K562 (cell line): ENCODE results near the gene FEN1. TPM values are rescaled to one million over a fixed set of nuclear protein-coding genes. Genes with fewer than 3 reads are reported as not detected.
A peak's percentile ranks its signal among the peaks of the same experiment; 100 is the strongest.

Experiments used
- BDP1 ChIP-seq: IDR thresholded peaks from 3 replicates; pipeline ENCODE4 v1.6.1; 2011; ENCODE audit not compliant: insufficient read length, insufficient read depth
- CBFA2T2 ChIP-seq: fragments of 450-650 bp; conservative IDR thresholded peaks from 2 replicates; pipeline ENCODE4 v1.6.1; 2017; ENCODE audit warnings: mild to moderate bottlenecking
- HDAC2 ChIP-seq: fragments of 450-650 bp; IDR thresholded peaks from 2 replicates; pipeline ENCODE4 v1.6.1; 2016; ENCODE audit warnings: mild to moderate bottlenecking
- HNRNPL ChIP-seq: fragments of 200-400 bp; formaldehyde crosslinking; IDR thresholded peaks from 2 replicates; pipeline ENCODE4 v1.6.1; 2017; ENCODE audit warnings: low read depth, mild to moderate bottlenecking, low read length
- MAZ ChIP-seq, 2 experiments: fragments of 450-650 bp in 1 of 2; sonication (generic) in 1 of 2; formaldehyde crosslinking; IDR thresholded peaks in 1 of 2; conservative IDR thresholded peaks in 1 of 2; 2 replicates each; pipeline versions ENCODE4 v1.4.0 to v1.5.0; 2020; ENCODE audit warnings: mild to moderate bottlenecking in 1 of 2, missing genetic modification reagents in 1 of 2
- MECOM ChIP-seq: fragments of 250-450 bp; sonication (Bioruptor Pico); IDR thresholded peaks from 2 replicates; pipeline ENCODE4 v1.8.0; 2022; ENCODE audit warnings: inconsistent platforms
- MYBL2 ChIP-seq, 2 experiments: fragments of 450-650 bp in 1 of 2; sonication (generic) in 1 of 2; formaldehyde crosslinking in 1 of 2; IDR thresholded peaks; 2 replicates each; pipeline versions ENCODE4 v1.6.1 to v1.8.1; 2017 to 2022; ENCODE audit warnings: borderline replicate concordance in 1 of 2, inconsistent platforms in 1 of 2, low read depth in 1 of 2, mild to moderate bottlenecking in 1 of 2, missing genetic modification reagents in 1 of 2, moderate library complexity in 1 of 2
- NCOA2 ChIP-seq, 2 experiments: fragments of 450-650 bp; IDR thresholded peaks; 2 replicates each; pipeline ENCODE4 v1.6.1; 2018; ENCODE audit warnings: mild to moderate bottlenecking in 2 of 2, moderate library complexity in 1 of 2; ENCODE audit not compliant: partially characterized antibody in 2 of 2
- NR4A1 ChIP-seq, 2 experiments: fragments of 250-450 bp in 1 of 2; fragments of 450-650 bp in 1 of 2; sonication (Bioruptor Pico) in 1 of 2; IDR thresholded peaks; 2 replicates each; pipeline versions ENCODE4 v1.4.0 to v1.6.1; 2016 to 2020; ENCODE audit warnings: mild to moderate bottlenecking in 2 of 2, missing compliant biosample characterization in 1 of 2, missing genetic modification characterization in 1 of 2, moderate library complexity in 1 of 2
- PRMT5 ChIP-seq: sonication (generic); formaldehyde crosslinking; IDR thresholded peaks from 2 replicates; pipeline ENCODE4 v1.5.0; 2020; ENCODE audit warnings: missing genetic modification reagents
- TAF15 ChIP-seq: fragments of 200-400 bp; formaldehyde crosslinking; IDR thresholded peaks from 2 replicates; pipeline ENCODE4 v1.6.1; 2017; ENCODE audit warnings: mild to moderate bottlenecking, low read depth, low read length, moderate library complexity
- TRIM24 ChIP-seq, 2 experiments: fragments of 450-650 bp; IDR thresholded peaks; 2 replicates each; pipeline ENCODE4 v1.6.1; 2016
- XRCC3 ChIP-seq: fragments of 450-650 bp; IDR thresholded peaks from 2 replicates; pipeline ENCODE4 v1.6.1; 2017; ENCODE audit warnings: mild to moderate bottlenecking, moderate library complexity
- ZNF766 ChIP-seq: fragments of 200-800 bp; sonication (Bioruptor generic); conservative IDR thresholded peaks from 2 replicates; pipeline ENCODE4 v1.6.1; 2016; ENCODE audit warnings: missing genetic modification characterization, missing compliant biosample characterization
- polyA plus RNA-seq, 8 experiments: library from polyadenylated mRNA; depleted of rRNA in 4 of 8; stranded (reverse) in 5 of 8; unstranded in 3 of 8; fragments of >200 nt; fragmentation: Nextera tagmentation in 2 of 8; fragmentation: Illumina TruSeq in 1 of 8; extraction: Ambion mirVana in 2 of 8; extraction: Trizol in 1 of 8; gene quantifications; 2 replicates each; pipeline versions ENCODE4 v1.2.1 to v1.2.3, GENCODE V29; 2011 to 2014; ENCODE audit warnings: inconsistent platforms in 1 of 8, missing spikeins in 1 of 8
- total RNA-seq, 7 experiments: library from RNA; depleted of rRNA in 6 of 7; stranded (reverse); fragments of >200 nt in 6 of 7; fragmentation: Illumina TruSeq in 2 of 7; extraction: Trizol in 2 of 7; gene quantifications; 2 replicates each; pipeline versions ENCODE4 v1.2.1 to v1.2.3, GENCODE V29; 2011 to 2021; ENCODE audit warnings: low replicate concordance in 1 of 7
- TF ChIP-seq, protein P1 (sequence below): fragments of 250-450 bp; sonication (Bioruptor Pico); IDR thresholded peaks from 2 replicates; pipeline ENCODE4 v1.9.0; 2021; ENCODE audit warnings: mild to moderate bottlenecking, inconsistent platforms
- TF ChIP-seq, protein P2 (sequence below), 2 experiments: IDR thresholded peaks; 2 replicates each; pipeline ENCODE4 v1.6.1; 2011; ENCODE audit warnings: borderline replicate concordance in 1 of 2, control low read depth in 1 of 2, low read depth in 1 of 2, low read length in 1 of 2, mild to moderate bottlenecking in 1 of 2, mixed read lengths in 1 of 2, moderate library complexity in 1 of 2; ENCODE audit not compliant: insufficient read depth in 1 of 2, insufficient read length in 1 of 2, poor library complexity in 1 of 2, severe bottlenecking in 1 of 2; ENCODE audit errors: extremely low read depth in 1 of 2
- TF ChIP-seq, protein P3 (sequence below): sonication (generic); formaldehyde crosslinking; IDR thresholded peaks from 2 replicates; pipeline ENCODE4 v1.8.1; 2023; ENCODE audit warnings: mild to moderate bottlenecking, missing genetic modification reagents
- TF ChIP-seq, protein P4 (sequence below): fragments of 450-650 bp; IDR thresholded peaks from 2 replicates; pipeline ENCODE4 v1.6.1; 2017; ENCODE audit warnings: antibody characterized with exemption

FEN1 gene
- total and polyA plus RNA-seq, 9 of the 15 experiments (the other 6 are each of a cell fraction or from before 2014, with no cell fraction given), result 58.1 to 156 (median 137) TPM

DNA sequence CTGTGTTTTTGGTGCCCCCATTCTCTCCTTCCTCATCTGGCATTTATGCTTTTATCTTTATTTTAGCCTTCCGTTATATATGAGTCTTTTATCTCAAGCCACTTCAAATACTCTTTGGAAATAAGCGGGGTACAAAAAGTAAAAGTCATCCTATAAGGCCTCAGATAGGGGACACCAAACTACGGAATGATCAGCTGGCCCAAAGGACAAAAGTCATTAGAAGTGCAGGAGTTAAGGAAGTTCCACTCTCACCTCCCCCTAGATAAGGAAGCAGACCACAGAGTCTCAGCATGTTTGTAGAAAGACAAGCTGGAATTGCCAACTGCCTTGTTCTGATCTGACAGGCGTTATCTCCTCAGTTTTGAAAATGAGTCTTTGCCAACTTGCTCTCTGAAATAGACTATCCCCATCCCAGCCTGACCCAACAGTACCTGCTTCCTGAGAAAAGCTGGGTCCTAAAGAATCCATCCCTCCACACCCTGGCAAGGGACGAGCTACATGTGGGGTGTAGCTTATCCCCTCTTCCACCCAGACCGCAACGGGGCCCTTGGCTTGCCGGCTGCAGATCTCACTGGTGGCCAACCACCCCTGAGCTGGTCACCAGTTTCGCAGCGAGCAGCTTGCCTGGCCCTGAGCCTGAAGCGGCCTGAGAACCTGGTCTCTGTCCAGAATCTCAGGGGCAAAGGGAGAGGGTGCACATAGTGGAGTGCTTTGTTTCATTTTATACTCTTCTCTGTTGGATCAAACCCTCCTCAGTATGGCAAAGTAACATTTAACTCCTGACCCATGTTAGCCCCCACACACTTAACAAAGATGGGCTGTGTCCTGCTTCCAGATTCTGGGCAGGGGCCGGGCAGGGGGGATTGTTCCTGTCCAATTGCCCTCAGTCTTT is 49.2 kb downstream of the FEN1 start (continued):
- peak; percentile 85; the same call in 1 of the 2 replicates for TF ChIP-seq MECOM (CRISPR knock-in tag)
- TF ChIP-seq, protein P1, sequence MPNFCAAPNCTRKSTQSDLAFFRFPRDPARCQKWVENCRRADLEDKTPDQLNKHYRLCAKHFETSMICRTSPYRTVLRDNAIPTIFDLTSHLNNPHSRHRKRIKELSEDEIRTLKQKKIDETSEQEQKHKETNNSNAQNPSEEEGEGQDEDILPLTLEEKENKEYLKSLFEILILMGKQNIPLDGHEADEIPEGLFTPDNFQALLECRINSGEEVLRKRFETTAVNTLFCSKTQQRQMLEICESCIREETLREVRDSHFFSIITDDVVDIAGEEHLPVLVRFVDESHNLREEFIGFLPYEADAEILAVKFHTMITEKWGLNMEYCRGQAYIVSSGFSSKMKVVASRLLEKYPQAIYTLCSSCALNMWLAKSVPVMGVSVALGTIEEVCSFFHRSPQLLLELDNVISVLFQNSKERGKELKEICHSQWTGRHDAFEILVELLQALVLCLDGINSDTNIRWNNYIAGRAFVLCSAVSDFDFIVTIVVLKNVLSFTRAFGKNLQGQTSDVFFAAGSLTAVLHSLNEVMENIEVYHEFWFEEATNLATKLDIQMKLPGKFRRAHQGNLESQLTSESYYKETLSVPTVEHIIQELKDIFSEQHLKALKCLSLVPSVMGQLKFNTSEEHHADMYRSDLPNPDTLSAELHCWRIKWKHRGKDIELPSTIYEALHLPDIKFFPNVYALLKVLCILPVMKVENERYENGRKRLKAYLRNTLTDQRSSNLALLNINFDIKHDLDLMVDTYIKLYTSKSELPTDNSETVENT (CRISPR knock-in tag), result no peak
- TF ChIP-seq HNRNPL, result no peak; the same call in 1 of the 2 replicates
- TF ChIP-seq, protein P2, sequence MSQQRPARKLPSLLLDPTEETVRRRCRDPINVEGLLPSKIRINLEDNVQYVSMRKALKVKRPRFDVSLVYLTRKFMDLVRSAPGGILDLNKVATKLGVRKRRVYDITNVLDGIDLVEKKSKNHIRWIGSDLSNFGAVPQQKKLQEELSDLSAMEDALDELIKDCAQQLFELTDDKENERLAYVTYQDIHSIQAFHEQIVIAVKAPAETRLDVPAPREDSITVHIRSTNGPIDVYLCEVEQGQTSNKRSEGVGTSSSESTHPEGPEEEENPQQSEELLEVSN (IDR thresholded peaks at IDR 0.05; ENCODE audit: borderline replicate concordance in 1 of 2, extremely low read depth in 1 of 2, insufficient read depth in 1 of 2, insufficient read length in 1 of 2, low read depth in 1 of 2, low read length in 1 of 2, poor library complexity in 1 of 2, severe bottlenecking in 1 of 2), result no peak
- TF ChIP-seq NR4A1 (CRISPR knock-in tag; IDR thresholded peaks at IDR 0.05), result peak; percentile 40; the same call in 1 of the 2 replicates
- TF ChIP-seq NR4A1 (tag; IDR thresholded peaks at IDR 0.05), result peak; percentile 66; the same call in 1 of the 2 replicates
- TF ChIP-seq MAZ (CRISPR knock-in tag; conservative IDR thresholded peaks at IDR 0.05 in 1 of 2, IDR thresholded peaks at IDR 0.05 in 1 of 2), result peak; percentile 27 to 53; a peak in 2 of 4 replicates
- TF ChIP-seq ZNF766 (CRISPR knock-in tag), result peak; percentile 87
- TF ChIP-seq XRCC3, result no peak
- peak in 1 of 2 experiments; percentile 75 for TF ChIP-seq NCOA2 (IDR thresholded peaks at IDR 0.05; ENCODE audit: partially characterized antibody in 2 of 2)
- peak; percentile 93 for TF ChIP-seq CBFA2T2
- TF ChIP-seq TAF15, result no peak
- peak; percentile 73 for TF ChIP-seq MYBL2 (IDR thresholded peaks at IDR 0.05; ENCODE audit: low read depth)
- no peak for TF ChIP-seq MYBL2 (CRISPR knock-in tag; IDR thresholded peaks at IDR 0.05; ENCODE audit: borderline replicate concordance)
- TF ChIP-seq, protein P3, sequence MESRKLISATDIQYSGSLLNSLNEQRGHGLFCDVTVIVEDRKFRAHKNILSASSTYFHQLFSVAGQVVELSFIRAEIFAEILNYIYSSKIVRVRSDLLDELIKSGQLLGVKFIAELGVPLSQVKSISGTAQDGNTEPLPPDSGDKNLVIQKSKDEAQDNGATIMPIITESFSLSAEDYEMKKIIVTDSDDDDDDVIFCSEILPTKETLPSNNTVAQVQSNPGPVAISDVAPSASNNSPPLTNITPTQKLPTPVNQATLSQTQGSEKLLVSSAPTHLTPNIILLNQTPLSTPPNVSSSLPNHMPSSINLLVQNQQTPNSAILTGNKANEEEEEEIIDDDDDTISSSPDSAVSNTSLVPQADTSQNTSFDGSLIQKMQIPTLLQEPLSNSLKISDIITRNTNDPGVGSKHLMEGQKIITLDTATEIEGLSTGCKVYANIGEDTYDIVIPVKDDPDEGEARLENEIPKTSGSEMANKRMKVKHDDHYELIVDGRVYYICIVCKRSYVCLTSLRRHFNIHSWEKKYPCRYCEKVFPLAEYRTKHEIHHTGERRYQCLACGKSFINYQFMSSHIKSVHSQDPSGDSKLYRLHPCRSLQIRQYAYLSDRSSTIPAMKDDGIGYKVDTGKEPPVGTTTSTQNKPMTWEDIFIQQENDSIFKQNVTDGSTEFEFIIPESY (CRISPR knock-in tag), result no peak
- peak; percentile 88; the same call in 1 of the 2 replicates for TF ChIP-seq HDAC2
- TF ChIP-seq TRIM24 (IDR thresholded peaks at IDR 0.05), result peak; percentile 70 to 84; a peak in 3 of 4 replicates
- TF ChIP-seq, protein P4, sequence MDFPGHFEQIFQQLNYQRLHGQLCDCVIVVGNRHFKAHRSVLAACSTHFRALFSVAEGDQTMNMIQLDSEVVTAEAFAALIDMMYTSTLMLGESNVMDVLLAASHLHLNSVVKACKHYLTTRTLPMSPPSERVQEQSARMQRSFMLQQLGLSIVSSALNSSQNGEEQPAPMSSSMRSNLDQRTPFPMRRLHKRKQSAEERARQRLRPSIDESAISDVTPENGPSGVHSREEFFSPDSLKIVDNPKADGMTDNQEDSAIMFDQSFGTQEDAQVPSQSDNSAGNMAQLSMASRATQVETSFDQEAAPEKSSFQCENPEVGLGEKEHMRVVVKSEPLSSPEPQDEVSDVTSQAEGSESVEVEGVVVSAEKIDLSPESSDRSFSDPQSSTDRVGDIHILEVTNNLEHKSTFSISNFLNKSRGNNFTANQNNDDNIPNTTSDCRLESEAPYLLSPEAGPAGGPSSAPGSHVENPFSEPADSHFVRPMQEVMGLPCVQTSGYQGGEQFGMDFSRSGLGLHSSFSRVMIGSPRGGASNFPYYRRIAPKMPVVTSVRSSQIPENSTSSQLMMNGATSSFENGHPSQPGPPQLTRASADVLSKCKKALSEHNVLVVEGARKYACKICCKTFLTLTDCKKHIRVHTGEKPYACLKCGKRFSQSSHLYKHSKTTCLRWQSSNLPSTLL, result peak; percentile 12; the same call in 1 of the 2 replicates
- no peak for TF ChIP-seq PRMT5 (CRISPR knock-in tag)
- TF ChIP-seq BDP1, result no peak
